ENCODE results near the gene AKR1C2.
"Not testable (repeated sequence)": the region's sequence is repeated elsewhere in the genome, so short reads cannot be mapped to it uniquely, and the experiment has no call there.

GRCh38 chr10:4951512-4952162 lies 52.0 kb downstream of the AKR1C2 start:
- TF ChIP-seq CTCF (conservative IDR thresholded peaks at IDR 0.05); EZH2 (IDR thresholded peaks at IDR 0.05; ENCODE audit: low read depth): not testable (repeated sequence)
